WTC11 (cell line): ENCODE data around the gene ATP9A.

Experiments
- SP1 ChIP-seq: sonication (generic); formaldehyde crosslinking; conservative IDR thresholded peaks from 2 replicates; pipeline ENCODE4 v1.8.1; 2022; ENCODE audit warnings: missing genetic modification reagents
- ZNF138 ChIP-seq: sonication (generic); formaldehyde crosslinking; conservative IDR thresholded peaks from 2 replicates; pipeline ENCODE4 v1.8.1; 2022; ENCODE audit warnings: mild to moderate bottlenecking, moderate library complexity, missing genetic modification reagents

- no peak for TF ChIP-seq SP1 (CRISPR knock-in tag)
- no peak for TF ChIP-seq ZNF138
These were observed 152.1 kb downstream of the ATP9A start for GRCh38 chr20:51616060-51616459.
